H9 (cell line): ENCODE results near the gene EEF1G. TPM values are rescaled to one million over a fixed set of nuclear protein-coding genes. Genes with fewer than 3 reads are reported as not detected.

ENCODE experiments used
- DNase-seq: peaks from one replicate; pipeline ENCODE4 v3.0.0-alpha.2; 2017
- H2AFZ ChIP-seq: one replicate; pipeline ENCODE4 v1.6.1; 2013; ENCODE audit warnings: mild to moderate bottlenecking, low read length, control low read depth, moderate library complexity
- H2AK5ac ChIP-seq: 2 replicates; pipeline ENCODE4 v1.6.1; 2013; ENCODE audit warnings: low read length, control low read depth, mixed read lengths; ENCODE audit not compliant: insufficient read length
- H2BK120ac ChIP-seq: one replicate; pipeline ENCODE4 v1.6.1; 2013; ENCODE audit warnings: low read depth, mild to moderate bottlenecking, low read length, control low read depth, inconsistent platforms; ENCODE audit not compliant: poor library complexity, severe bottlenecking
- H2BK12ac ChIP-seq: 2 replicates; pipeline ENCODE4 v1.6.1; 2013; ENCODE audit warnings: low read length, control low read depth, mixed read lengths, low read depth; ENCODE audit not compliant: insufficient read length
- H2BK15ac ChIP-seq: 2 replicates; pipeline ENCODE4 v1.6.1; 2013; ENCODE audit warnings: low read depth, low read length, control low read depth
- H2BK20ac ChIP-seq: one replicate; pipeline ENCODE4 v1.6.1; 2013; ENCODE audit warnings: low read depth, mild to moderate bottlenecking, low read length, control low read depth, inconsistent platforms; ENCODE audit not compliant: poor library complexity, severe bottlenecking
- H2BK5ac ChIP-seq: 2 replicates; pipeline ENCODE4 v1.6.1; 2013; ENCODE audit warnings: low read length, control low read depth, mixed read lengths; ENCODE audit not compliant: insufficient read length
- H3K14ac ChIP-seq: 2 replicates; pipeline ENCODE4 v1.6.1; 2013; ENCODE audit warnings: low read length, control low read depth; ENCODE audit not compliant: insufficient read depth
- H3K18ac ChIP-seq: 2 replicates; pipeline ENCODE4 v1.6.1; 2013; ENCODE audit warnings: low read depth, mild to moderate bottlenecking, mixed read lengths, low read length, control low read depth; ENCODE audit not compliant: insufficient read length
- H3K23ac ChIP-seq: 2 replicates; pipeline ENCODE4 v1.6.1; 2013; ENCODE audit warnings: low read length, control low read depth, mixed read lengths, low read depth; ENCODE audit not compliant: insufficient read length
- H3K23me2 ChIP-seq: 2 replicates; pipeline ENCODE4 v1.6.1; 2013; ENCODE audit warnings: low read depth, mild to moderate bottlenecking, mixed read lengths, low read length, control low read depth; ENCODE audit not compliant: insufficient read length, poor library complexity, severe bottlenecking
- H3K27ac ChIP-seq: 2 replicates; pipeline ENCODE4 v1.5.1; 2013; ENCODE audit warnings: low read length, control low read depth, mixed read lengths, low read depth; ENCODE audit not compliant: insufficient read length
- H3K27me3 ChIP-seq: 2 replicates; pipeline ENCODE4 v1.6.1; 2013; ENCODE audit warnings: low read length, control low read depth, inconsistent platforms; ENCODE audit not compliant: insufficient read depth
- H3K4ac ChIP-seq: 2 replicates; pipeline ENCODE4 v1.6.1; 2013; ENCODE audit warnings: low read depth, mild to moderate bottlenecking, control low read depth, inconsistent platforms, low read length, moderate library complexity
- H3K4me1 ChIP-seq: 2 replicates; pipeline ENCODE4 v1.6.1; 2013; ENCODE audit warnings: low read length, control low read depth, inconsistent platforms; ENCODE audit not compliant: insufficient read depth
- H3K4me2 ChIP-seq: 2 replicates; pipeline ENCODE4 v1.6.1; 2013; ENCODE audit warnings: low read length, control low read depth, mixed read lengths; ENCODE audit not compliant: insufficient read length, insufficient read depth
- H3K56ac ChIP-seq: 2 replicates; pipeline ENCODE4 v1.6.1; 2013; ENCODE audit warnings: low read depth, mild to moderate bottlenecking, mixed read lengths, low read length, control low read depth; ENCODE audit not compliant: insufficient read length
- H3K79me1 ChIP-seq: 2 replicates; pipeline ENCODE4 v1.6.1; 2013; ENCODE audit warnings: low read depth, mild to moderate bottlenecking, moderate library complexity, low read length, control low read depth, inconsistent platforms; ENCODE audit not compliant: insufficient read depth, poor library complexity, severe bottlenecking
- H3K79me2 ChIP-seq: 2 replicates; pipeline ENCODE4 v1.6.1; 2013; ENCODE audit warnings: low read length, control low read depth, inconsistent platforms; ENCODE audit not compliant: insufficient read depth
- H3K9ac ChIP-seq: 2 replicates; pipeline ENCODE4 v1.6.1; 2013; ENCODE audit warnings: low read length, control low read depth, mixed read lengths; ENCODE audit not compliant: insufficient read length; ENCODE audit errors: extremely low read depth
- H3K9me3 ChIP-seq: one replicate; pipeline ENCODE4 v1.6.1; 2013; ENCODE audit warnings: low read depth, low read length, inconsistent platforms; ENCODE audit not compliant: control insufficient read depth
- H3T11ph ChIP-seq: one replicate; pipeline ENCODE4 v1.6.1; 2013; ENCODE audit warnings: mild to moderate bottlenecking, low read length, control low read depth, inconsistent platforms
- H4K20me1 ChIP-seq: one replicate; pipeline ENCODE4 v1.6.1; 2013; ENCODE audit not compliant: control insufficient read depth, insufficient read length, insufficient read depth
- H4K5ac ChIP-seq: 2 replicates; pipeline ENCODE4 v1.6.1; 2013; ENCODE audit warnings: low read depth, mild to moderate bottlenecking, mixed read lengths, low read length, control low read depth; ENCODE audit not compliant: insufficient read length
- H4K8ac ChIP-seq: replicated peaks from 2 replicates; pipeline ENCODE4 v1.6.1; 2013; ENCODE audit warnings: low read length, control low read depth, mixed read lengths, low read depth; ENCODE audit not compliant: insufficient read length
- H4K91ac ChIP-seq: 2 replicates; pipeline ENCODE4 v1.6.1; 2013; ENCODE audit warnings: low read depth, mild to moderate bottlenecking, moderate library complexity, mixed read lengths, low read length, control low read depth; ENCODE audit not compliant: insufficient read length
- H3K27ac Mint-ChIP-seq, 3 experiments: 2 replicates in 2 of 3; 3 replicates in 1 of 3; pipeline ENCODE4 v1.8.0; 2020 to 2021; ENCODE audit warnings: mixed read lengths in 3 of 3, mild to moderate bottlenecking in 1 of 3, moderate library complexity in 1 of 3
- H3K27me3 Mint-ChIP-seq: 2 replicates; pipeline ENCODE4 v1.8.0; 2021; ENCODE audit warnings: low read depth, mild to moderate bottlenecking, moderate library complexity, mixed read lengths
- H3K36me3 Mint-ChIP-seq, 3 experiments: 2 replicates in 2 of 3; 3 replicates in 1 of 3; pipeline ENCODE4 v1.8.0; 2020 to 2021; ENCODE audit warnings: low read depth in 3 of 3, mixed read lengths in 3 of 3; ENCODE audit not compliant: insufficient read depth in 1 of 3
- H3K4me1 Mint-ChIP-seq, 2 experiments: 2 replicates each; pipeline ENCODE4 v1.8.0; 2020; ENCODE audit warnings: mixed read lengths in 2 of 2
- H3K4me3 Mint-ChIP-seq, 2 experiments: 2 replicates in 1 of 2; 3 replicates in 1 of 2; pipeline ENCODE4 v1.8.0; 2020 to 2021; ENCODE audit warnings: mild to moderate bottlenecking in 2 of 2, mixed read lengths in 2 of 2, moderate library complexity in 1 of 2
- H3K9me3 Mint-ChIP-seq, 2 experiments: 2 replicates in 1 of 2; 3 replicates in 1 of 2; pipeline ENCODE4 v1.8.0; 2020; ENCODE audit warnings: mild to moderate bottlenecking in 2 of 2, mixed read lengths in 2 of 2, moderate library complexity in 1 of 2
- CTCF ChIP-seq: fragments of 200-600 bp; sonication (generic); conservative IDR thresholded peaks from 3 replicates; pipeline ENCODE4 v1.8.0; 2021; ENCODE audit warnings: antibody characterized with exemption, mild to moderate bottlenecking
- WGBS: extraction: QIAGEN DNeasy Blood & Tissue Kit; methylation state at CpG from one replicate; pipeline ENCODE4 v1.1.7; 2013; ENCODE audit warnings: missing lambda C conversion rate, low lambda C conversion rate, mixed read lengths; ENCODE audit not compliant: insufficient read length; ENCODE audit errors: extremely low coverage; 5-methylcytosine and 5-hydroxymethylcytosine counted together
- total RNA-seq: library from RNA; stranded (reverse); gene quantifications from 2 replicates; pipeline ENCODE4 v1.2.1, GENCODE V29; 2021

EEF1G gene
- total RNA-seq, 1 experiment from 2014 or later: 1,790 TPM

DNA sequence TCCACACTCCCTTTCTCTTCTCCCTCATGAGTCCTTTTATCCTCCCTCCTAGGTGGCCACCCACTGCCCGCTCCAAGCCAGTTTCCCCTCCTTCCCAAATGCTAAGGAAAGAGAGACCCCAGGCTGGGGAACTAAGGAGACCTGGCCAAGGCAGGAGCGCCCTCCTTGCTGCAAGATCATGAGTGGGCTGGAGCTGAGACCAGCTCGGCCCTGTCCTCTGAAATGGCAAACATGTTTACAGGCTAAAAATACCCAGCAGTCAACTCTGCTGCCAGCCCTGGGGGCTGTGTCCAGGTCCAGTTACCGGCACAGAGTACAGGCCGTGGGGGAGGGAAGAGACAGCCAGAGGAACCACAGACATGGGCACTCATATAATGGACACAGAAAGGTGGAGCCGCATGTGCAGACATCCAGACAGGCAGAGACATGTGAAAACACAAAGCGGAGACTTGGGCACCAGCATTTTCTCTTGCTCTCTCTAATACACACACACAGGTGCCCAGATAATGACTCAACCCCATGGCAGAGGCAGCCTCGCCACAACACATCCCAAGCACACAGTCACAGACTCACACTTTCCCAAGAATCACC, 25.9 kb downstream of the EEF1G start:
- Histone ChIP-seq H4K8ac (no peak overlapping the region), H3K18ac (no peak overlapping the region), H2BK20ac (no peak overlapping the region), H3K79me2 (no peaks in the 10 kb centered on the region), H3K27ac (no peak overlapping the region), H3K23me2 (peaks cover 26% of the 10 kb centered on the region), H3K4me1 (peaks cover 4% of the 10 kb centered on the region; the same call in 1 of the 2 replicates), H2AFZ (no peak overlapping the region), H4K20me1 (peaks cover 2% of the 10 kb centered on the region), H3K56ac (no peak overlapping the region), H3K27me3 (peaks cover 53% of the 10 kb centered on the region), H3K79me1 (no peaks in the 10 kb centered on the region), H3K4me2 (peak overlapping the region; percentile 66), H3T11ph (no peak overlapping the region), H3K9ac (no peak overlapping the region), H2BK120ac (no peak overlapping the region), H2AK5ac (no peak overlapping the region), H2BK15ac (no peak overlapping the region), H3K14ac (peak overlapping the region; percentile 46; the same call in 1 of the 2 replicates), H3K4ac (no peak overlapping the region), H3K23ac (no peak overlapping the region), H2BK12ac (no peak overlapping the region), H3K9me3 (no peaks in the 10 kb centered on the region), H4K5ac (no peak overlapping the region), H4K91ac (no peak overlapping the region), H2BK5ac (no peak overlapping the region)
- Mint-ChIP-seq H3K4me3 (peak overlapping the region; percentile 68 to 84), H3K27ac (peak overlapping the region in 1 of 3 experiments; percentile 69; a peak in 1 of 7 replicates), H3K4me1 (peaks cover 37 to 62% of the 10 kb centered on the region in 2 experiments), H3K9me3 (no peaks in the 10 kb centered on the region; a peak in 2 of 5 replicates), H3K36me3 (no peaks in the 10 kb centered on the region; a peak in 1 of 7 replicates), H3K27me3 (peaks cover 82% of the 10 kb centered on the region)
- TF ChIP-seq CTCF: no peak
- no CpG with 5 or more reads among the region's 8 CpGs for WGBS
- no peak for DNase-seq
